HCT116 (cell line): ENCODE results near the gene FBLN7. TPM values are rescaled to one million over a fixed set of nuclear protein-coding genes. Genes with fewer than 3 reads are reported as not detected.
"Not testable (repeated sequence)": the region's sequence is repeated elsewhere in the genome, so short reads cannot be mapped to it uniquely, and the experiment has no call there.

Experiments used
- ATAC-seq: fragments of 200-7000 bp; cut with Tn5 transposase; 2 replicates; pipeline ENCODE4 v1.9.1; 2020; ENCODE audit warnings: mild to moderate bottlenecking, moderate library complexity
- BruUV-seq: library from RNA; stranded (reverse); fragments of 400-500 nt; replicated peaks from 2 replicates; lab custom pipeline; 2021; lab: Mats Ljungman, UMichigan
- CTCF ChIA-PET: fragments of 300-600 bp; sonication (Branson Sonifier 250); formaldehyde crosslinking; loops from one replicate; lab custom pipeline; 2021; ENCODE audit warnings: antibody characterized with exemption; lab: Charles Lee
- POLR2A ChIA-PET: fragments of 300-600, 350-600 bp; sonication (Branson Sonifier 250); formaldehyde crosslinking; loops from one replicate; lab custom pipeline; 2021; ENCODE audit warnings: antibody characterized with exemption; lab: Charles Lee
- RAD21 ChIA-PET, 2 experiments: fragments of 300-600 bp; sonication (Branson Sonifier 250); formaldehyde crosslinking; loops; one replicate each; lab custom pipeline; 2023; ENCODE audit warnings: low total read pairs in 2 of 2; ENCODE audit not compliant: uncharacterized antibody in 2 of 2, unreplicated experiment in 2 of 2, low non-redundant PET in 1 of 2; lab: Charles Lee
- DNase-seq: peaks from one replicate; pipeline ENCODE4 v3.0.0-alpha.2; 2010; ENCODE audit warnings: low read depth, low spot score
- H2AFZ ChIP-seq: fragments of 200-600 bp; shearing (Covaris generic), sonication (generic); 2 replicates; pipeline ENCODE4 v1.6.1; 2017; ENCODE audit warnings: low read depth, mixed run types, mixed read lengths, antibody characterized with exemption, low read length; ENCODE audit not compliant: poor library complexity, severe bottlenecking
- H3K27ac ChIP-seq: 2 replicates; pipeline ENCODE4 v1.5.1; 2012; ENCODE audit warnings: low read depth, low read length
- H3K27me3 ChIP-seq: fragments of 200-600 bp; sonication (generic); 2 replicates; pipeline ENCODE4 v1.6.1; 2016; ENCODE audit warnings: mixed run types, low read length, mixed read lengths; ENCODE audit not compliant: insufficient read depth
- H3K36me3 ChIP-seq, 2 experiments: fragments of 200-500 bp in 1 of 2; fragments of 200-600 bp in 1 of 2; sonication (Bioruptor generic) in 1 of 2; sonication (generic) in 1 of 2; 2 replicates each; pipeline versions ENCODE4 v1.5.1 to v1.6.1; 2014 to 2016; ENCODE audit warnings: low read length in 2 of 2, inconsistent platforms in 1 of 2, mixed read lengths in 1 of 2, mixed run types in 1 of 2; ENCODE audit not compliant: insufficient read depth in 2 of 2, control insufficient read depth in 1 of 2
- H3K4me1 ChIP-seq, 2 experiments: fragments of 200-600 bp in 1 of 2; sonication (generic) in 1 of 2; 2 replicates each; pipeline versions ENCODE4 v1.5.1 to v1.6.1; 2012 to 2017; ENCODE audit warnings: low read length in 2 of 2, inconsistent platforms in 1 of 2, mild to moderate bottlenecking in 1 of 2, mixed read lengths in 1 of 2, mixed run types in 1 of 2, moderate library complexity in 1 of 2; ENCODE audit not compliant: insufficient read depth in 2 of 2, control insufficient read depth in 1 of 2
- H3K4me2 ChIP-seq: fragments of 200-600 bp; sonication (generic); 2 replicates; pipeline ENCODE4 v1.6.1; 2017; ENCODE audit warnings: mixed run types, low read length, mixed read lengths
- H3K4me3 ChIP-seq, 2 experiments: fragments of 200-600 bp in 1 of 2; sonication (generic) in 1 of 2; replicated peaks in 1 of 2; 2 replicates each; pipeline ENCODE4 v1.5.1; 2011 to 2016; ENCODE audit warnings: low read length in 2 of 2, control low read depth in 1 of 2, low read depth in 1 of 2, mild to moderate bottlenecking in 1 of 2, mixed read lengths in 1 of 2, mixed run types in 1 of 2
- H3K79me2 ChIP-seq: fragments of 200-600 bp; sonication (generic); 2 replicates; pipeline ENCODE4 v1.6.1; 2017; ENCODE audit warnings: mild to moderate bottlenecking, mixed run types, low read length, moderate library complexity, mixed read lengths; ENCODE audit not compliant: insufficient read depth
- H3K9ac ChIP-seq: fragments of 200-600 bp; sonication (generic); 2 replicates; pipeline ENCODE4 v1.6.1; 2016; ENCODE audit warnings: low read length, mixed read lengths
- H3K9me2 ChIP-seq: fragments of 200-600 bp; sonication (generic), shearing (Covaris generic); 2 replicates; pipeline ENCODE4 v1.6.1; 2017; ENCODE audit warnings: mixed run types, mild to moderate bottlenecking, moderate library complexity; ENCODE audit not compliant: insufficient read depth
- H3K9me3 ChIP-seq, 2 experiments: fragments of 200-500 bp in 1 of 2; fragments of 200-600 bp in 1 of 2; sonication (Bioruptor generic) in 1 of 2; sonication (generic) in 1 of 2; 2 replicates each; pipeline ENCODE4 v1.6.1; 2014 to 2017; ENCODE audit warnings: low read length in 2 of 2, mixed read lengths in 2 of 2, inconsistent platforms in 1 of 2, low read depth in 1 of 2, mild to moderate bottlenecking in 1 of 2, mixed run types in 1 of 2, moderate library complexity in 1 of 2; ENCODE audit not compliant: control insufficient read depth in 1 of 2, insufficient read depth in 1 of 2
- H4K20me1 ChIP-seq: fragments of 200-600 bp; sonication (generic), shearing (Covaris generic); 2 replicates; pipeline ENCODE4 v1.6.1; 2017; ENCODE audit warnings: mixed run types, mild to moderate bottlenecking, moderate library complexity; ENCODE audit not compliant: insufficient read depth
- CTCF ChIP-seq, 3 experiments: fragments of 200-600 bp in 1 of 3; sonication (generic) in 1 of 3; IDR thresholded peaks in 2 of 3; conservative IDR thresholded peaks in 1 of 3; 2 replicates each; pipeline ENCODE4 v1.5.1; 2012 to 2017; ENCODE audit warnings: low read depth in 2 of 3, low read length in 2 of 3, antibody characterized with exemption in 1 of 3, borderline replicate concordance in 1 of 3, control low read depth in 1 of 3, mild to moderate bottlenecking in 1 of 3, mixed read lengths in 1 of 3, mixed run types in 1 of 3, moderate library complexity in 1 of 3; ENCODE audit not compliant: insufficient read depth in 1 of 3
- ELF1 ChIP-seq: IDR thresholded peaks from 2 replicates; pipeline ENCODE4 v1.6.1; 2012; ENCODE audit warnings: low read depth, borderline replicate concordance
- EZH2phosphoT487 ChIP-seq: fragments of 200-600 bp; IDR thresholded peaks from 2 replicates; pipeline ENCODE4 v1.6.1; 2018; ENCODE audit warnings: antibody characterized with exemption, borderline replicate concordance
- FOSL1 ChIP-seq: IDR thresholded peaks from 2 replicates; pipeline ENCODE4 v1.6.1; 2012; ENCODE audit warnings: low read depth
- JUND ChIP-seq: IDR thresholded peaks from 2 replicates; pipeline ENCODE4 v1.6.1; 2012
- MAX ChIP-seq: IDR thresholded peaks from 2 replicates; pipeline ENCODE4 v1.6.1; 2012
- RAD21 ChIP-seq: IDR thresholded peaks from 2 replicates; pipeline ENCODE4 v1.6.1; 2012; ENCODE audit warnings: low read depth, mild to moderate bottlenecking
- REST ChIP-seq: IDR thresholded peaks from 2 replicates; pipeline ENCODE4 v1.6.1; 2012; ENCODE audit warnings: low read depth
- SIN3A ChIP-seq: IDR thresholded peaks from 2 replicates; pipeline ENCODE4 v1.6.1; 2012; ENCODE audit warnings: low read depth
- SP1 ChIP-seq: IDR thresholded peaks from 2 replicates; pipeline ENCODE4 v1.6.1; 2012; ENCODE audit warnings: low read depth
- intact Hi-C: fragments of 100-400 bp; cut with micrococcal nuclease; formaldehyde crosslinking; loops from 2 replicates; pipeline ENCODE4 v1.10.0; 2022
- total RNA-seq: library from RNA; stranded (reverse); gene quantifications from one replicate; pipeline ENCODE4 v1.2.1, GENCODE V29; 2021; ENCODE audit not compliant: unreplicated experiment
- TF ChIP-seq, protein P1 (sequence below): IDR thresholded peaks from 2 replicates; pipeline ENCODE4 v1.6.1; 2012

The FBLN7 gene
- total RNA-seq, 1 experiment from 2014 or later: 0.34 TPM

- Histone ChIP-seq H2AFZ (no peak overlapping the region), H3K4me1 (no peaks in the 10 kb centered on the region), H3K9ac (no peak overlapping the region), H3K27ac (no peak overlapping the region), H3K36me3 (no peaks in the 10 kb centered on the region), H3K4me2 (no peak overlapping the region), H3K79me2 (no peaks in the 10 kb centered on the region), H3K27me3 (no peaks in the 10 kb centered on the region), H3K9me3 (no peaks in the 10 kb centered on the region), H4K20me1 (no peaks in the 10 kb centered on the region), H3K9me2 (no peaks in the 10 kb centered on the region), H3K4me3 (no peak overlapping the region)
- intact Hi-C loops: no loop called here
- ChIA-PET POLR2A (no interaction called here), CTCF (no interaction called here), RAD21 (no interaction called here)
- BruUV-seq: no TSS peak
- DNase-seq (no peak), ATAC-seq (no peak)
- TF ChIP-seq CTCF (IDR thresholded peaks at IDR 0.05 in 2 of 3, conservative IDR thresholded peaks at IDR 0.05 in 1 of 3; ENCODE audit: borderline replicate concordance in 1 of 3, insufficient read depth in 1 of 3, low read depth in 2 of 3, low read length in 2 of 3) (no peak), JUND (no peak), EZH2phosphoT487 (no peak), MAX (no peak), REST (no peak), SIN3A (no peak), RAD21 (no peak), SP1 (no peak), FOSL1 (no peak), ELF1 (no peak)
- TF ChIP-seq, protein P1, sequence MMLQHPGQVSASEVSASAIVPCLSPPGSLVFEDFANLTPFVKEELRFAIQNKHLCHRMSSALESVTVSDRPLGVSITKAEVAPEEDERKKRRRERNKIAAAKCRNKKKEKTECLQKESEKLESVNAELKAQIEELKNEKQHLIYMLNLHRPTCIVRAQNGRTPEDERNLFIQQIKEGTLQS: no peak
Observed at GRCh38 chr2:112137516-112138158, 548 bp upstream of the FBLN7 start.

GRCh38 chr2:112139033-112139614, 939 bp downstream of the FBLN7 start:
- BruUV-seq, DNase-seq, H3K9ac ChIP-seq, H4K20me1 ChIP-seq, H3K36me3 ChIP-seq, intact Hi-C loops, H3K27me3 ChIP-seq, H3K4me3 ChIP-seq, H3K4me1 ChIP-seq, H3K27ac ChIP-seq, POLR2A ChIA-PET, H3K79me2 ChIP-seq, H2AFZ ChIP-seq, H3K4me2 ChIP-seq, ATAC-seq, H3K9me2 ChIP-seq, RAD21 ChIA-PET, CTCF ChIA-PET, H3K9me3 ChIP-seq: not testable (repeated sequence)
